ENCODE results near the gene SHISA9.

Gene SHISA9

GRCh38 chr16:13070268-13070667 lies 168.9 kb downstream of the SHISA9 start:
- no peak for DNase-seq (ENCODE audit: low read depth in 2 of 2)

GRCh38 chr16:13076878-13077277 lies 175.5 kb downstream of the SHISA9 start:
- no peak for DNase-seq (ENCODE audit: low read depth in 2 of 2)

DNA sequence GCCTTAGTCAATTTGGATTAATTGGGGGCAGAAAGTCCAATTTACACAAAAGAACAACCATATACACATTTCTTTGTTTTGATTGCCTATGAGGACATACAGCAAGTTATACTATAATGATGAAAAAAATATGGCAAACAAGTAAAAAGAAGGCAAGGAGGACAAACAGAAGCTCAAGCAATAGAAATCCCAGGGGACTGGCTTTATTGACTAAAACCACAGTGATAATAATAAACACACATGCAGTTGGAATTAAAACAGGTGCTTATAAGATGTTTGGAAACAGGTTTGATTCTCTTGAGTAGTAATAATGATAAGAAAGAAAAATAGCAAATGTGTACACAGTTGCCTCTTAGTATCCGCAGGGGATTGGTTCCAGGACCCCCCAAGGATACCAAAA lies 176.4 kb downstream of the SHISA9 start:
- no peak for DNase-seq (ENCODE audit: low read depth in 2 of 2)

- no peak for DNase-seq (ENCODE audit: low read depth in 2 of 2)
Measured at GRCh38 chr16:13080531-13080930, 179.1 kb downstream of the SHISA9 start.

DNA sequence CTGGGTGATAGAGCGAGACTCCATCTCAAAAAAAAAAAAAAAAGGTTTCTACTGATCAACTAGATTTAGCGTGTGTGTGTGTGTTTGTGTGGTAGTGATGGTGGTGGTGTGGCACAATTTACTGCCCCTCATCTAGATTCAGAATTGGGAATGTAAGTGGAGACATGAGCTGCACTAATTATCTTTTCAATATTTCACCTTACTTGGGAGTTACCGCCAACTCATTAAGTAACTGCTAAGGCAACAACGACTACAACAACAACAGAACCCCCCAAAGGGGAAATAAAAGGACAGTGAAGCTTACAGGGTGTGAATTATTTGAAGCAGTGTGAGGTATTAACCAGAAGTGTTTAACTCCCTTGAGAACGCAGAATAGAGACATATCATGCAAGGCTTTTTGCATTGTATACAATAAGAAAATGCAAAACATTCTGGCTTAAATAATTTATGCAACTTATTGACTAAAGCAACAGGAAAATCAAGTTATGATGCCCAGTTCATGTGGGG lies 180.5 kb downstream of the SHISA9 start:
- no peak for DNase-seq (ENCODE audit: low read depth in 2 of 2)

GRCh38 chr16:13083681-13084080 lies 182.3 kb downstream of the SHISA9 start:
- DNase-seq (ENCODE audit: low read depth in 2 of 2), result no peak

GRCh38 chr16:13084331-13084730 lies 182.9 kb downstream of the SHISA9 start:
- DNase-seq (ENCODE audit: low read depth in 2 of 2), result no peak

GRCh38 chr16:13093661-13094060 lies 192.3 kb downstream of the SHISA9 start:
- no peak for DNase-seq (ENCODE audit: low read depth in 2 of 2)

DNA sequence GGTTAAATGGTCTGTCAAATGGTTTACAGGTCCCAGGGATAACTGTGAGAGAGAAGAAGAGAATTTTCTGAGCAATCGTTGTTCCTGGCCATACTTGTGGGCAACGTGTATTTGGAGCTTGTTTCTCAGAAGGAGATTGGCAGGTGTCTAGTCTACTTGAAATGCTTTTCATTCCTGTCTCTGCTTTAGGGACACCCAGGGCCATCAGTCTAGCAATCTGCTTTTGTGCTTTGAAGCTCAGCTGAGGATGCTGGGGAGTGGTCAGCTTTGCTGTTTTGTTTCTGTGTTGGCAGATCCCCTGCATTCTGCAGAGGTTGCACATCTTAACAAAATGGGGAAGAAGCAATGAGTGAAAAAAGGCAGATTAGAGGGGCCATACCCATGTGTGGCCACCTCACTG lies 193.7 kb downstream of the SHISA9 start:
- no peak for DNase-seq (ENCODE audit: low read depth in 2 of 2)

- DNase-seq (ENCODE audit: low read depth in 2 of 2), result no peak
Measured at GRCh38 chr16:13098536-13098935, 197.1 kb downstream of the SHISA9 start.

DNA sequence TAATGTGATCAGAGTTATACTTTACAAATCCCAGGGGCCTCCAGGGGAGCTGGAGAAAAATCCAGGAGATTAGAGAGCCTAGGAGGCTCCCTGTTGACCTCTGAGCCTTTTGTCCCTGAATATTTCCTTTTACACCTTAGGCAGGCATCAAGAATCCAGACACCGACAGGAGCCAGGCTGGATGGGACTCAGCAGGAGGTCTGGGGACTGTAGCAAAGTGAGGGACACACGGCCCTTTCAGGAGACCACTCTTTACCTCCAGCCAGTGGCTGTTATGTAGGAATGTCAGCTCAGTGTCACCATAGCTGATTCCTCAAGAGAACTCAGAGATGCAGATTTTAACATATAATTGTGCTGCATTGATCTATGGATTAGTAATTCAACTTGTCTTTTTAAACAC lies 198.4 kb downstream of the SHISA9 start:
- DNase-seq (ENCODE audit: low read depth in 2 of 2), result no peak

DNA sequence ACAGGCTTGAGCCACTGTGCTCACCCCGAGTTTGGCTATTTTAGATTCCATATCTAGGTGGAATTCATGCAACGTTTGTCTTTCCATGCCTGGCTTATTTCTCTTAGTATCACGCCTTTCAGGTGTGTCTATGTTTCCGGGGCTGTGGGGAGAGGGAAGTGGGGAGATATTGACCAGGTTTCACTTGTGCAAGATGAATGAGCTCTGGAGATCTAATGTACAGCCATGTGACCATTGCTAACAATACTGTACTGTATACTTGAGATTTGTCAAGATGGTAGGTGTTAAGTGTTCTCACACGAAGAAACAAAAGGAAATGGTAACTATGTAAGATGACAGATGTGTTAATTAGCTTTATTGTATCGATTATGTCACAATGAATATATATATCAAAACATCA lies 199.6 kb downstream of the SHISA9 start:
- no peak for DNase-seq (ENCODE audit: low read depth in 2 of 2)

DNA sequence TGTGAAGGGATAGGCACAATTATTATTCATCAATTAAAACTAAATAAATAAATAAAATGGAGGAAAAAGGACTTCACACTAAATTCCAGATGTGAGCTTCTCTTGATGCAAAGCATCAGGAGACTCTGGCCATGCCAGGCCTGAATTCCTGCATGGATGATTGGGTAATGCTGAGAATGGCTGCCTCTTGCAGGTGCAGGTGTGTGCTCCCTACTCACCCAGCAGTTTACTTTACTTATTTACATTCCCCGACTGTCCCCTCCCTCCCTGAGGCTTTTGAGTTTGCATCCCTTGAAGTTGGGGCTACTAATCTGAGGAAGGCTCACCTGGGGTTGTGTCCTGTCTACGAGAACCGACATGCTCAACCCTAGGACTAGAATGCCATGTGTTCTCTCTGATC lies 200.4 kb downstream of the SHISA9 start:
- no peak for DNase-seq (ENCODE audit: low read depth in 2 of 2)

- DNase-seq (ENCODE audit: low read depth in 2 of 2), result no peak
Measured at GRCh38 chr16:13102401-13102800, 201.0 kb downstream of the SHISA9 start.

DNA sequence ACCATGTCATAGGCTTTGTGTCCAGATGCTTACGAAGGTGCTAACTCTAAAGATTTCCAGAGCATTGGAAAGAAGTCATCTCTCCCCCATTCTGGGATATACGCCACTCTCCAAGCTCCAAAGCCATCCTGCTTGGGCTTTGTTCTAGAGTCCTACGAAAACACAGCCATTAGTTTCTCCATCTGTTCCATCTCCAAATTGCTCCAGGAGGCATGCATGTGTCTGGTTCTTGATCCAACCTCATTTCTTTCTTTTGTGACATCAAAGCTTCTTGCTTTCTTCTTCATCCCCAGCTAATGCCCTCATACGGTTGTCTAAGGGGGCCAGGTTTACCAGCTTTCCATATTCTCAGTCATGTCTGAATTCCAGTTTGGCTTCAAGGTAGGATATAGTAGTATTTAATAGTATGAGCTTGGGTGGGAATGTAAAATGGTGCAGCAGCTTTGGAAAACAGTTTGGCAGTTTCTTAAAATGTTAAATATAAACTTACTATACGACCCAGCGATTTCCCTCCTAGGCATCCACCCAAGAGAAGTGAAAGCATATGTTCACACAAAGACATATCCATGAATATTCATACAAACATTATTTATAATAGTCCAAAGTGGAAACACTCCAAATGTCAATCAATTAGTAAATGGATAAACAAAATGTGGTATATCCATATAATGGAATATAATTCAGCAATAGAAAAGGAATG lies 202.6 kb downstream of the SHISA9 start:
- no peak for DNase-seq (ENCODE audit: low read depth in 2 of 2)

DNA sequence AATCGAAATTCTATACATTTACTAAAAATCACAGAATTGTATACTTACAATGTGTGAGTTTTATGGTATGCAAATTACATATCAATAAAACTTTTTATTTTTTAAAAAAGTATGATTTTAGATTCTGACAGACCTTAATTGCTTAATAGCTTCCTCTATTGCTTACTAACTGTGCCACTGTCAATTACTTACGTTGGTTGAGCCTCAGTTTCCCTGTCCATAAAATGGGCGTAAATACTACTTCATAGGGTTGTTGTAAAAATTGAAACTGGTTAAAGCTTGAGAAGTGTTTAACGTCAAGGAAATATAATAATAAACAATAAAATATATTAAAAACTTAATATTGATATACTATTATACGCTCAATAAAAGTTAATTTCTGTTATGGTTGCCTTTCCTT lies 203.4 kb downstream of the SHISA9 start:
- no peak for DNase-seq (ENCODE audit: low read depth in 2 of 2)

DNA sequence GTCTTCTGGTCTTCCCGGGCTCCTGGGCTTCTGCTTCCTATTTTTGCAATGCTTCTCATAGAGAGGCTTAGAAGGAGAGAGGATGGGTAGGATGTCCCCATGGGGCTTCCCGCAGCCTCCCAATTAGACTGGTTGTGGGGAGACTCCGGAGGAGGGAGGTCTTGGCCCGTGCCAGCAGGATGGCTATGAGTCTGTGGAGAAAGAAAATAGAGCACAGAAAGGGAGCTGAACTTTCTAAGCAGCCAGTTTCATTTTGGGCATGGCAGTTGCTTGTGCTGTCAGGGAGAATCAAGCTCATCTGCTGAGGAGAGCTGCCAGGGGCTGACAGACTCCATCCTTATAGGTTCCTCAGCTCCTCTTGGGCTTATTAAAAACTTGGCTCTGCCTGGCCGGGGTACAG lies 204.0 kb downstream of the SHISA9 start:
- DNase-seq (ENCODE audit: low read depth in 2 of 2), result no peak

DNA sequence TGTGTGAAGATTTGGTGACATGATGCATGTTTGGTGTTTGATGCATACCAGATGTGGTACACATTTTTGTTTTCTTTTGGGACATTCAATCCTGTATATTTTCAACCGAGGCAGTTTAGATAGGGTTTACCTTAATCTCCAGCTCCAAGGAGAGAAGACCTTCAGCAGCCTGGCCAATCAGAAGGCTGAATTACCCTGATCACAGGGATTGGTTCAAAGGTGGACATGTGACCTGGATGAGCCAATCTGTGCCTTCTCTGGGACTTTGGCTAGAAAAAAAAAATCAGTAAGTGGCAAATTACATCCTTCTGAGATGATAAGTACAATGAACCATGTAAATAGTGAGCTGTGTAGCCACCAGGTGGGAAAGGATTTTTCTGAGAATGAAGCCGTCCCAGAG lies 205.1 kb downstream of the SHISA9 start:
- no peak for DNase-seq (ENCODE audit: low read depth in 2 of 2)

DNA sequence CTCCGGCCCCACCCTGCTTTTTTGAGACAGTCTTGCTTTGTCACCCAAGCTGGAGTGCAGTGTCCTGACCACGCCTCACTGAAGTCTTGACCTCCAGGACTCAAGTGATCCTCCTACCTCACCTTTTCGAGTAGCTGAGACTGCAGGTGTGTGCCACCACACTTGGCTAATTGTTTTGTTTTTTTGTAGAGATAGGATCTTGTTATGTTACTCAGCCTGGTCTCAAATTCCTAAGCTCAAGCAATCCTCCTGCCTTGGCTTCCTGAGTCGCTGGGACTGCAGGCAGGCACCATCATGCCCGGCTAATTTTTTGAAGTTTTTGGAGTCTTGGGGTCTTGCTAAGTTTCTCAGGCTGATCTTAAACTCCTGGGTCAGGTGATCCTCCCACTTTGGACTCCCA lies 206.7 kb downstream of the SHISA9 start:
- DNase-seq (ENCODE audit: low read depth in 2 of 2), result no peak

DNA sequence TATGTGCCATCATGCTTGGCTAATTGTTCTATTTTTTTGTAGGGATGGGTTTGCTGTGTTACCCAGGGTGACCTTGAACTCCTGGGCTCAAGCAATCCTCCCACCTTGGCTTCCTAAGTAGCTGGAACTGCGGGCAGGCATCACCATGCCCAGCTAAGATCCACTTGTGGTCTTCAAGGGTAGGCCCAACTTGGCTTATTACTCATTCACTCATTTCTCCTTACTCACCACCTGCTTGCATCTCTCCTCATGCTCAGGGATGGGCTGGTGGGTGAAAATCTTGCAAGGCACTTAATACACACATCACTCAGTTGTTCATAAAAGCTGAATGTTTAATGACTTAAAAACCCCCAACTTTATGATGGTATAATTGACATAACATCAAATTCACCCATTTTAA lies 207.8 kb downstream of the SHISA9 start:
- DNase-seq (ENCODE audit: low read depth in 2 of 2), result no peak

GRCh38 chr16:13110124-13110796 lies 208.9 kb downstream of the SHISA9 start:
- no peak for DNase-seq (ENCODE audit: low read depth in 2 of 2)

- DNase-seq (ENCODE audit: low read depth in 2 of 2), result no peak
Measured at GRCh38 chr16:13111747-13112146, 210.3 kb downstream of the SHISA9 start.

- DNase-seq (ENCODE audit: low read depth in 2 of 2), result no peak
Measured at GRCh38 chr16:13113741-13114140, 212.3 kb downstream of the SHISA9 start.

DNA sequence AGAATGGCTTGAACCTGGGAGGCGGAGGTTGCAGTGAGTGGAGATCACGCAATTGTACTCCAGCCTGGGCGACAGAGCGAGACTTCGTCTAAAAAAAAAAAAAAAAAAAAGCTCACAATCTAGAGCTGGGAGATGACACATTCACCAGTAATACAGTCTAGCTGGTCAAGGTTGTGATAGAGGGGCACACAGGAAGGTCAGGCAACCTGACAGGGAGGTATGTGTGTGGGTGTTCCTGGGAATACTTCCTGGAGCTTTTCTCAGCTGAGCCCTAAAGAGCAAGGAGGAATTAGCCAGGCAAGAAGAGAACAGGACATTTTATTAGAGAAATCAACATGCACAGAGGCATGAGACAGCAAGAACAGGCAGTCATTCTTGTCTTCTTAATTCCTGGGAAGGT lies 216.7 kb downstream of the SHISA9 start:
- no peak for DNase-seq (ENCODE audit: low read depth in 2 of 2)
